ENCODE results near the gene SLF2. TPM values are rescaled to one million over a fixed set of nuclear protein-coding genes. Genes with fewer than 3 reads are reported as not detected.
A peak's percentile ranks its signal among the peaks of the same experiment; 100 is the strongest.

The SLF2 gene
- total and polyA plus RNA-seq, 2 of the 13 experiments (the other 11 are each of a cell fraction or from before 2014, with no cell fraction given) = 12.2 to 48.1 TPM

DNA sequence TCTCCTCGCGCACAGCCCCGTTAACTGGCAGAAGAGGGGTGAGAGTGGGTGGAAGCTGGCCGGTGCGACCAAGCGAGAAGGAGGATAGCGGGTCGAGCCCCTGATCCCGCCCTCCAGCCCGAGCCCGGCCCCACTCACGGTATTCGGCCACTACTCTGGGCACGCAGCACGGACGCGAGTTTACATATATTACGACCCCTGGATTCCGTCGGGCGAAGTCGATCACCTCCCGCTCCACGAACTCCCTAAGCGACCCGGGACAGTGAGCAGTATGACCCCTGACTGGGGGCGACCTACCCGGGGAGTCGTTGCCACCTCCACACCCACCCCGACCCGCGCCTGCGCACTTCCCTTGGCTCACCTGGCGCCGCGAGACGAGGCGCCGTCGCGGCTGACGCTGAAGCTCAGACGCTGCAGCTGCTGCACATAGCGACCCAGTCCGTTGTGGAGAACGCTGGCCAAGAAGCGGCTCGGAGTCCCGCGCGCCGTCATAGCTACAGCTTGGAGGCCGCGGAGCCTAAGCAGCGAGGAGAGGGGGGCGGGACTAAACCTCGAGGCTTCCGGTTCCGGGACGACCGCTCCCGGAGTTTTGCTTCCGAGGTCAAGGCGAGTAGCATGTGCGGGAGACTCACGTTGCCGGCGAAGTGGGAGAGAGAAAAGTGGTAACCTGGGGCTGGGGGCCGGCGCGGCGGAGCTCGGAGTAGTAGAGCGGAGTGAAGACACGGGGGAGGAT, 74.4 kb downstream of the SLF2 start, which contains the start of the genes MRPL43 and TWNK (continued):
- TF ChIP-seq ZNF761 (CRISPR knock-in tag; conservative IDR thresholded peaks at IDR 0.05) (no peak), ADNP (CRISPR knock-in tag; IDR thresholded peaks at IDR 0.05) (no peak), ZNF260 (CRISPR knock-in tag; IDR thresholded peaks at IDR 0.05; ENCODE audit: borderline replicate concordance, low read depth) (no peak), ZSCAN25 (CRISPR knock-in tag; IDR thresholded peaks at IDR 0.05) (no peak), ETV5 (CRISPR knock-in tag; IDR thresholded peaks at IDR 0.05; ENCODE audit: borderline replicate concordance) (peak; percentile 61), ZNF34 (CRISPR knock-in tag; IDR thresholded peaks at IDR 0.05; ENCODE audit: borderline replicate concordance) (no peak), ZSCAN9 (CRISPR knock-in tag; IDR thresholded peaks at IDR 0.05; ENCODE audit: borderline replicate concordance) (no peak), ZNF850 (CRISPR knock-in tag; conservative IDR thresholded peaks at IDR 0.05) (no peak), KLF6 (CRISPR knock-in tag; IDR thresholded peaks at IDR 0.05) (peak; percentile 45; the same call in 1 of the 2 replicates), CREB3 (CRISPR knock-in tag; IDR thresholded peaks at IDR 0.05) (peak; percentile 83; the same call in 1 of the 2 replicates), ATRX (CRISPR knock-in tag; IDR thresholded peaks at IDR 0.05; ENCODE audit: borderline replicate concordance) (no peak), MEIS1 (CRISPR knock-in tag; IDR thresholded peaks at IDR 0.05; ENCODE audit: borderline replicate concordance) (peak; percentile 57; the same call in 1 of the 2 replicates), ZKSCAN8 (CRISPR knock-in tag; IDR thresholded peaks at IDR 0.05; ENCODE audit: borderline replicate concordance) (peak; percentile 43; the same call in 1 of the 2 replicates), ZBTB43 (CRISPR knock-in tag; conservative IDR thresholded peaks at IDR 0.05) (peak; percentile 30; the same call in 1 of the 2 replicates), NCOA2 (CRISPR knock-in tag; IDR thresholded peaks at IDR 0.05) (0 out of 2 replicates have a peak, but pooled peaks have one; percentile 11), RBFOX2 (IDR thresholded peaks at IDR 0.05; ENCODE audit: low read depth, low read length) (peak; percentile 98), ELF4 (CRISPR knock-in tag; IDR thresholded peaks at IDR 0.05; ENCODE audit: borderline replicate concordance) (no peak; the same call in 1 of the 2 replicates), ZMYM3 (CRISPR knock-in tag; IDR thresholded peaks at IDR 0.05) (peak; percentile 24; the same call in 1 of the 2 replicates)
- TF ChIP-seq, protein P1, sequence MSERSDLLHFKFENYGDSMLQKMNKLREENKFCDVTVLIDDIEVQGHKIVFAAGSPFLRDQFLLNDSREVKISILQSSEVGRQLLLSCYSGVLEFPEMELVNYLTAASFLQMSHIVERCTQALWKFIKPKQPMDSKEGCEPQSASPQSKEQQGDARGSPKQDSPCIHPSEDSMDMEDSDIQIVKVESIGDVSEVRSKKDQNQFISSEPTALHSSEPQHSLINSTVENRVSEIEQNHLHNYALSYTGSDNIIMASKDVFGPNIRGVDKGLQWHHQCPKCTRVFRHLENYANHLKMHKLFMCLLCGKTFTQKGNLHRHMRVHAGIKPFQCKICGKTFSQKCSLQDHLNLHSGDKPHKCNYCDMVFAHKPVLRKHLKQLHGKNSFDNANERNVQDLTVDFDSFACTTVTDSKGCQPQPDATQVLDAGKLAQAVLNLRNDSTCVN (CRISPR knock-in tag; IDR thresholded peaks at IDR 0.05; ENCODE audit: borderline replicate concordance) = 0 out of 2 replicates have a peak, but pooled peaks have one; percentile 32
- TF ChIP-seq, protein P2, sequence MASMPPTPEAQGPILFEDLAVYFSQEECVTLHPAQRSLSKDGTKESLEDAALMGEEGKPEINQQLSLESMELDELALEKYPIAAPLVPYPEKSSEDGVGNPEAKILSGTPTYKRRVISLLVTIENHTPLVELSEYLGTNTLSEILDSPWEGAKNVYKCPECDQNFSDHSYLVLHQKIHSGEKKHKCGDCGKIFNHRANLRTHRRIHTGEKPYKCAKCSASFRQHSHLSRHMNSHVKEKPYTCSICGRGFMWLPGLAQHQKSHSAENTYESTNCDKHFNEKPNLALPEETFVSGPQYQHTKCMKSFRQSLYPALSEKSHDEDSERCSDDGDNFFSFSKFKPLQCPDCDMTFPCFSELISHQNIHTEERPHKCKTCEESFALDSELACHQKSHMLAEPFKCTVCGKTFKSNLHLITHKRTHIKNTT (CRISPR knock-in tag; IDR thresholded peaks at IDR 0.05) = no peak
- TF ChIP-seq, protein P3, sequence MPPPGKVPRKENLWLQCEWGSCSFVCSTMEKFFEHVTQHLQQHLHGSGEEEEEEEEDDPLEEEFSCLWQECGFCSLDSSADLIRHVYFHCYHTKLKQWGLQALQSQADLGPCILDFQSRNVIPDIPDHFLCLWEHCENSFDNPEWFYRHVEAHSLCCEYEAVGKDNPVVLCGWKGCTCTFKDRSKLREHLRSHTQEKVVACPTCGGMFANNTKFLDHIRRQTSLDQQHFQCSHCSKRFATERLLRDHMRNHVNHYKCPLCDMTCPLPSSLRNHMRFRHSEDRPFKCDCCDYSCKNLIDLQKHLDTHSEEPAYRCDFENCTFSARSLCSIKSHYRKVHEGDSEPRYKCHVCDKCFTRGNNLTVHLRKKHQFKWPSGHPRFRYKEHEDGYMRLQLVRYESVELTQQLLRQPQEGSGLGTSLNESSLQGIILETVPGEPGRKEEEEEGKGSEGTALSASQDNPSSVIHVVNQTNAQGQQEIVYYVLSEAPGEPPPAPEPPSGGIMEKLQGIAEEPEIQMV (CRISPR knock-in tag; IDR thresholded peaks at IDR 0.05; ENCODE audit: low read depth) = 0 out of 2 replicates have a peak, but pooled peaks have one; percentile 41

All from HepG2 (cell line).